AG09309 (cell line): Measurements from ENCODE around the gene GRB7.

Experiments used
- DNase-seq: peaks from one replicate; pipeline ENCODE4 v3.0.0-alpha.2; 2010; ENCODE audit warnings: low read depth
- H3K4me3 ChIP-seq: 2 replicates; pipeline ENCODE4 v1.5.1; 2011; ENCODE audit warnings: mild to moderate bottlenecking, low read depth, low read length, moderate library complexity; ENCODE audit not compliant: control insufficient read depth
- CTCF ChIP-seq: IDR thresholded peaks from 2 replicates; pipeline ENCODE4 v1.5.1; 2011; ENCODE audit warnings: mild to moderate bottlenecking, low read depth, low read length, inconsistent platforms; ENCODE audit not compliant: insufficient read depth, control insufficient read depth; ENCODE audit errors: missing control alignments

Gene GRB7

GRCh38 chr17:39774047-39774446 lies 36.3 kb downstream of the GRB7 start:
- TF ChIP-seq CTCF, result no peak
- DNase-seq, result no peak
- H3K4me3 ChIP-seq, result no peak overlapping the region

DNA sequence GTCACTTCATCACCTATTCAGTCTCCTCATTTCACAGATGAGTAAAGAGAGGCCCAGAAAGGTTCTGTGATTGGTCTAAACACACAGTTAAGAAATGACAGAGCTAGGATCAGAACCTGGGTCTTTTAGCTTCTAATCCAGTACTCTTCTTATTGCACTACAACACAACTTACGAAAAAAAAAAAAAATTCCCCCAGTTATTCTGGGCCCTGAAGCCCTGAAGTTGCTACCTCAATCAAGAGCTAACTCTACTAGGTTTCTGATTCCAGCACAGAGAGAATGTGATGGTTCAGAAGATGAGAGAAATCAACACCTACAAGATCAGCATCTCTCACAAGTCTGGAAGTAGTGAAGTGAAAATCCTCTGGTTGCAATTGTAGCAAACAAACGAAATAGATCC lies 37.3 kb downstream of the GRB7 start:
- no peak overlapping the region for H3K4me3 ChIP-seq

DNA sequence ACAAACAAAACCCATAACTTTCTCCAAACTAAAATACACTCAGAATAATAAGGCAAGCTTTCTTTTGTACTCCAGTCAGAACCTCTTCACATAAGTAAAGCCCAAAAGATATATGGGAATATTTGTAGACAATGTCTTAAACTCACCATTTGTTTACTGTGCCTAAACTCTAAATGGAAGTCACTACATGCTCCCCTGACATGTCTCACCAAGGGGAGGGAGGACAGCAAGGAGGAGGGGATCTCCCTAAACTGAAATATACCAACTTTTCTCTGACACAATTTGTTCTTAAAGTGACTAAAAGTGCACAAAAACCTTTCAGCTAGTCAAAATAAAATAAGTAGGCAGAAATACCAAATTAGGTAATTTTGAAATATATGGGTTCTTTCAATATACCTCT lies 38.5 kb downstream of the GRB7 start:
- DNase-seq, result no peak
- H3K4me3 ChIP-seq, result no peak overlapping the region
- no peak for TF ChIP-seq CTCF

More for the DNA sequence above, 37.3 kb downstream of the GRB7 start:
- DNase-seq, result no peak
- no peak for TF ChIP-seq CTCF

- TF ChIP-seq CTCF, result no peak
- H3K4me3 ChIP-seq, result no peak overlapping the region
- no peak for DNase-seq
Observed at GRCh38 chr17:39777534-39778365, 40.0 kb downstream of the GRB7 start.

GRCh38 chr17:39781031-39781860 lies 43.5 kb downstream of the GRB7 start:
- H3K4me3 ChIP-seq, result no peak overlapping the region
- TF ChIP-seq CTCF, result no peak
- no peak for DNase-seq

GRCh38 chr17:39781861-39782213 lies 44.1 kb downstream of the GRB7 start:
- no peak for DNase-seq
- TF ChIP-seq CTCF, result no peak
- no peak overlapping the region for H3K4me3 ChIP-seq
